GM12878 (cell line): ENCODE results near the gene PIRT. TPM values are rescaled to one million over a fixed set of nuclear protein-coding genes. Genes with fewer than 3 reads are reported as not detected.

Experiments used
- ATAC-seq: fragments of 200-7000 bp; cut with Tn5 transposase; 3 replicates; pipeline ENCODE4 v1.9.1; 2020; ENCODE audit warnings: mild to moderate bottlenecking, moderate library complexity
- BruUV-seq: library from RNA; stranded (reverse); fragments of 400-500 nt; replicated peaks from 2 replicates; lab custom pipeline; 2021; lab: Mats Ljungman, UMichigan
- CTCF ChIA-PET: fragments of 300-600 bp; sonication (Branson Sonifier 250); formaldehyde crosslinking; extraction: SDS; loops from one replicate; lab custom pipeline; 2021; ENCODE audit warnings: inconsistent platforms; lab: Yijun Ruan, JAX
- POLR2A ChIA-PET: fragments of 350-600 bp; formaldehyde crosslinking; extraction: SDS; loops from one replicate; lab custom pipeline; 2021; ENCODE audit warnings: inconsistent platforms; lab: Charles Lee
- RAD21 ChIA-PET: fragments of 300-600 bp; sonication (Branson Sonifier 250); formaldehyde crosslinking; loops from one replicate; lab custom pipeline; 2023; ENCODE audit warnings: antibody characterized with exemption; ENCODE audit not compliant: unreplicated experiment; lab: Charles Lee
- SMC1A ChIA-PET: fragments of 300-600 bp; sonication (Branson Sonifier 250); formaldehyde crosslinking; loops from one replicate; lab custom pipeline; 2023; ENCODE audit not compliant: unreplicated experiment, uncharacterized antibody; lab: Charles Lee
- DNase-seq: peaks from one replicate; pipeline ENCODE4 v3.0.0-alpha.2; 2011; ENCODE audit warnings: low read depth, low spot score
- FAIRE-seq: peaks from 3 replicates; lab custom pipeline; 2011; peaks lifted over from hg19 to GRCh38; lab: Jason Lieb, UNC
- H2AFZ ChIP-seq: 2 replicates; pipeline ENCODE4 v1.6.0; 2011; ENCODE audit warnings: low read depth, low read length, control low read depth; ENCODE audit not compliant: control insufficient read depth
- H3K27ac ChIP-seq: 2 replicates; pipeline ENCODE4 v1.5.1; 2011; ENCODE audit warnings: control low read depth; ENCODE audit not compliant: control insufficient read depth, insufficient read depth
- H3K27me3 ChIP-seq, 2 experiments: replicated peaks in 1 of 2; 2 replicates each; pipeline versions ENCODE4 v1.6.0 to v1.6.1; 2011; ENCODE audit warnings: low read length in 1 of 2; ENCODE audit not compliant: control insufficient read depth in 2 of 2, insufficient read depth in 2 of 2
- H3K36me3 ChIP-seq, 2 experiments: 2 replicates each; pipeline ENCODE4 v1.5.1; 2011; ENCODE audit warnings: low read length in 1 of 2; ENCODE audit not compliant: control insufficient read depth in 2 of 2, insufficient read depth in 2 of 2
- H3K4me1 ChIP-seq: 2 replicates; pipeline ENCODE4 v1.6.1; 2011; ENCODE audit warnings: mild to moderate bottlenecking, low read length, moderate library complexity, mixed read lengths; ENCODE audit not compliant: control insufficient read depth, insufficient read depth
- H3K4me2 ChIP-seq: 2 replicates; pipeline ENCODE4 v1.6.0; 2011; ENCODE audit warnings: control low read depth; ENCODE audit not compliant: control insufficient read depth, insufficient read depth
- H3K4me3 ChIP-seq: fragments of 200-600 bp; sonication (generic); 2 replicates; pipeline ENCODE4 v1.5.1; 2016
- H3K79me2 ChIP-seq: 2 replicates; pipeline ENCODE4 v1.6.0; 2011; ENCODE audit warnings: low read length; ENCODE audit not compliant: control insufficient read depth, insufficient read depth
- H3K9ac ChIP-seq: 2 replicates; pipeline ENCODE4 v1.8.0; 2011; ENCODE audit warnings: low read length, control low read depth, mixed read lengths; ENCODE audit not compliant: control insufficient read depth, insufficient read depth
- H3K9me3 ChIP-seq: replicated peaks from 3 replicates; pipeline ENCODE4 v1.5.1; 2011; ENCODE audit warnings: mild to moderate bottlenecking, low read length; ENCODE audit not compliant: control insufficient read depth, insufficient read depth
- H4K20me1 ChIP-seq: 2 replicates; pipeline ENCODE4 v1.6.0; 2011; ENCODE audit not compliant: control insufficient read depth, insufficient read depth
- ETV6 ChIP-seq, 2 experiments: fragments of 450-650 bp in 1 of 2; IDR thresholded peaks in 1 of 2; conservative IDR thresholded peaks in 1 of 2; 2 replicates each; pipeline ENCODE4 v1.6.1; 2014; ENCODE audit warnings: antibody characterized with exemption in 1 of 2, borderline replicate concordance in 1 of 2, low read depth in 1 of 2, mild to moderate bottlenecking in 1 of 2, moderate library complexity in 1 of 2
- NRF1 ChIP-seq: conservative IDR thresholded peaks from 2 replicates; pipeline ENCODE4 v1.6.1; 2011; ENCODE audit warnings: mild to moderate bottlenecking, low read depth, low read length, improper control_type of control experiment
- SIX5 ChIP-seq: IDR thresholded peaks from 2 replicates; pipeline ENCODE4 v1.6.1; 2011; ENCODE audit warnings: mild to moderate bottlenecking, low read depth, low read length, moderate library complexity; ENCODE audit not compliant: severe bottlenecking
- WGBS: methylation state at CpG from one replicate; pipeline ENCODE4 v1.1.6; 2016; ENCODE audit warnings: low lambda C conversion rate; ENCODE audit not compliant: insufficient replicate concordance, insufficient coverage; ENCODE audit errors: missing lambda C conversion rate; 5-methylcytosine and 5-hydroxymethylcytosine counted together
- in situ Hi-C: fragments of 300-500 bp; cut with MboI; formaldehyde crosslinking; loops from 9 replicates; pipeline ENCODE4 v1.14.3; 2018; ENCODE audit warnings: mixed read lengths
- intact Hi-C: fragments of 100-400 bp; cut with micrococcal nuclease; formaldehyde crosslinking; loops from one replicate; pipeline ENCODE4 v1.14.2; 2022; ENCODE audit not compliant: unreplicated experiment
- polyA plus RNA-seq, 11 experiments: library from polyadenylated mRNA; depleted of rRNA in 4 of 11; unstranded in 6 of 11; stranded (reverse) in 5 of 11; fragments of >200 nt; fragmentation: Nextera tagmentation in 4 of 11; fragmentation: Illumina TruSeq in 1 of 11; extraction: Ambion mirVana in 4 of 11; extraction: Trizol in 1 of 11; gene quantifications; 1 replicate in 1 of 11; 2 replicates in 10 of 11; pipeline versions ENCODE4 v1.2.1 to v1.2.3, GENCODE V29; 2011 to 2016; ENCODE audit warnings: inconsistent platforms in 2 of 11, missing spikeins in 2 of 11, low read depth in 1 of 11
- total RNA-seq, 4 experiments: library from RNA; depleted of rRNA in 3 of 4; stranded (reverse); fragments of >200 nt in 3 of 4; fragmentation: Illumina TruSeq in 1 of 4; extraction: Trizol in 1 of 4; gene quantifications; 2 replicates each; pipeline versions ENCODE4 v1.2.1 to v1.2.3, GENCODE V29; 2013 to 2021
- TF ChIP-seq, protein P1 (sequence below): IDR thresholded peaks from 2 replicates; pipeline ENCODE4 v1.6.1; 2011; ENCODE audit warnings: borderline replicate concordance, low read depth, mild to moderate bottlenecking, moderate library complexity, low read length; ENCODE audit not compliant: insufficient read depth, poor library complexity, severe bottlenecking

The PIRT gene
- total and polyA plus RNA-seq, 10 of the 15 experiments (the other 5 are each of a cell fraction or from before 2014, with no cell fraction given): not detected

DNA sequence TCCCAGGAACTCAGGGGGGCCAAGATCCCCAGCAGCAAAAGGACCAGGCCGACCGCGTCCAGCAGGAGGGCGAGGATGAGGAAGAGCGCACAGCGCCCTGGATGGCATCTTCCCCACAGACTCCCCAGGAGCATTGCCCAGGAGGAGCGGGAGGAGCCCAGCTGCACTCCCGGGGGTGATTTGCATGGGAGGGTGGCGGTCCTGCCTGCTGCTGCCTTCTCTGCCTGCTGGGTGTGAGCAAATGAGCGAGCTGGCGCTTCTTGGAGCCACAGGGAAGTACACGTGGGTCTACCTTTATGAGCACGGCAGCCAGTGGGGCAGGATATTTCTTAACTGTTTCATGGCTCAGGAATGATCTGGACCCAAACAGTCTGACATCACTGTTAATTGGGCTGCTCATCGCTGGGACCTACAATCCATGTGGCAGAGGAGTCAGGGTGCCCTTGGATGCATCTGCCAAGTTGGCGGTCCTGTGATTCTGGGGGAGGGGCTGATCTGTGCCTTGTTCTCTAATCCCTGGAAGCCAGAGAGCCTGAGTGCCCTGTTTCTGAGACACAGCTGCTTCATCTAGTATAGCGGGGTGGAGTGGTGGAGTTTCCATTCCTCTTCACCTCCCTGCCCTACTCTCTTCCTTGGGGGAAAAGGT lies 33.9 kb downstream of the PIRT start, which contains the start of gene TMEM238L:
TSS of gene TMEM238L (minus strand) at position 270 of the 646 bp plus-strand sequence. CDS start at position 134, 136 bp downstream.
- H3K27ac ChIP-seq: no peak within 1 kb of the TSS
- ChIA-PET SMC1A (no interaction called here), POLR2A (no interaction called here), RAD21 (no interaction called here), CTCF (no interaction called here)
- H3K9me3 ChIP-seq: no peaks in the 10 kb centered on the region
- ATAC-seq (no peak), FAIRE-seq (no peak)
- no peak within 1 kb of the TSS for H3K4me2 ChIP-seq
- BruUV-seq: no TSS peak
- 31% methylated on average over 16 of the region's 16 CpGs for whole genome bisulfite sequencing
- H2AFZ ChIP-seq: no peak within 1 kb of the TSS
- in situ Hi-C loops: no loop called here
- no peaks in the 10 kb centered on the region for H4K20me1 ChIP-seq
- H3K4me3 ChIP-seq: no peak within 1 kb of the TSS
- H3K9ac ChIP-seq: no peak within 1 kb of the TSS
- H3K4me1 ChIP-seq: no peaks in the 10 kb centered on the region
- no peaks in the 10 kb centered on the region for H3K36me3 ChIP-seq
- no peaks in the 10 kb centered on the region for H3K79me2 ChIP-seq
- H3K27me3 ChIP-seq: 0 out of 4 replicates have a peak, but pooled peaks cover 0 to 2% of the 10 kb centered on the region in 2 experiments
- TF ChIP-seq, protein P1, sequence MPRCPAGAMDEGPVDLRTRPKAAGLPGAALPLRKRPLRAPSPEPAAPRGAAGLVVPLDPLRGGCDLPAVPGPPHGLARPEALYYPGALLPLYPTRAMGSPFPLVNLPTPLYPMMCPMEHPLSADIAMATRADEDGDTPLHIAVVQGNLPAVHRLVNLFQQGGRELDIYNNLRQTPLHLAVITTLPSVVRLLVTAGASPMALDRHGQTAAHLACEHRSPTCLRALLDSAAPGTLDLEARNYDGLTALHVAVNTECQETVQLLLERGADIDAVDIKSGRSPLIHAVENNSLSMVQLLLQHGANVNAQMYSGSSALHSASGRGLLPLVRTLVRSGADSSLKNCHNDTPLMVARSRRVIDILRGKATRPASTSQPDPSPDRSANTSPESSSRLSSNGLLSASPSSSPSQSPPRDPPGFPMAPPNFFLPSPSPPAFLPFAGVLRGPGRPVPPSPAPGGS: no peak
- no peak for TF ChIP-seq ETV6 (conservative IDR thresholded peaks at IDR 0.05 in 1 of 2, IDR thresholded peaks at IDR 0.05 in 1 of 2; ENCODE audit: borderline replicate concordance in 1 of 2, low read depth in 1 of 2)
- TF ChIP-seq SIX5: no peak
- TF ChIP-seq NRF1: no peak
- TF ChIP-seq, all 136 proteins: peak for 0
- intact Hi-C loops: no loop called here
- no peak for DNase-seq
